Measurements from ENCODE around the gene B3GLCT.

Gene B3GLCT

GRCh38 chr13:31224963-31225559, 25.3 kb downstream of the B3GLCT start:
- DNase-seq, result no peak

GRCh38 chr13:31225998-31226675, 26.4 kb downstream of the B3GLCT start:
- DNase-seq, result no peak

- DNase-seq, result no peak
Measured at GRCh38 chr13:31227063-31227462, 27.3 kb downstream of the B3GLCT start.

- DNase-seq, result no peak
Measured at GRCh38 chr13:31227870-31228269, 28.1 kb downstream of the B3GLCT start.

- no peak for DNase-seq
Measured at GRCh38 chr13:31234729-31235128, 35.0 kb downstream of the B3GLCT start.

GRCh38 chr13:31236211-31236786, 36.5 kb downstream of the B3GLCT start:
- DNase-seq, result peak; percentile 22

GRCh38 chr13:31240921-31241320, 41.1 kb downstream of the B3GLCT start:
- no peak for DNase-seq

GRCh38 chr13:31242367-31242766, 42.6 kb downstream of the B3GLCT start:
- DNase-seq, result no peak

GRCh38 chr13:31242916-31243315, 43.1 kb downstream of the B3GLCT start:
- no peak for DNase-seq

- no peak for DNase-seq
Measured at GRCh38 chr13:31245598-31246373, 46.0 kb downstream of the B3GLCT start.

GRCh38 chr13:31246918-31247317, 47.1 kb downstream of the B3GLCT start:
- no peak for DNase-seq

- no peak for DNase-seq
Measured at GRCh38 chr13:31248361-31248760, 48.6 kb downstream of the B3GLCT start.

GRCh38 chr13:31248965-31249539, 49.3 kb downstream of the B3GLCT start:
- DNase-seq, result no peak

- DNase-seq, result no peak
Measured at GRCh38 chr13:31250435-31250834, 50.7 kb downstream of the B3GLCT start.

GRCh38 chr13:31261241-31261640, 61.5 kb downstream of the B3GLCT start:
- no peak for DNase-seq

GRCh38 chr13:31263346-31263745, 63.6 kb downstream of the B3GLCT start:
- no peak for DNase-seq

- DNase-seq, result no peak
Measured at GRCh38 chr13:31264151-31264550, 64.4 kb downstream of the B3GLCT start.

GRCh38 chr13:31267126-31267784, 67.5 kb downstream of the B3GLCT start:
- no peak for DNase-seq

GRCh38 chr13:31274390-31274789, 74.6 kb downstream of the B3GLCT start:
- no peak for DNase-seq

- DNase-seq, result no peak
Measured at GRCh38 chr13:31276421-31276820, 76.6 kb downstream of the B3GLCT start.

- no peak for DNase-seq
Measured at GRCh38 chr13:31278869-31279268, 79.1 kb downstream of the B3GLCT start.

- no peak for DNase-seq
Measured at GRCh38 chr13:31282741-31283455, 83.1 kb downstream of the B3GLCT start.
